DMS114 treated with DMSO at 0.1 percent for 48 hours (cell line): Measurements from ENCODE around the gene VTCN1.
"Not testable (repeated sequence)": the region's sequence is repeated elsewhere in the genome, so short reads cannot be mapped to it uniquely, and the experiment has no call there.

Experiments
- DNase-seq: peaks from one replicate; lab custom pipeline; 2025; ENCODE audit not compliant: unreplicated experiment; lab: John Stamatoyannopoulos, UW

The VTCN1 gene

GRCh38 chr1:117101858-117102257 lies 108.9 kb downstream of the VTCN1 start:
- not testable (repeated sequence) for DNase-seq

GRCh38 chr1:117101334-117101733 lies 109.4 kb downstream of the VTCN1 start:
- no peak for DNase-seq

GRCh38 chr1:117098287-117098890 lies 112.3 kb downstream of the VTCN1 start:
- no peak for DNase-seq

DNA sequence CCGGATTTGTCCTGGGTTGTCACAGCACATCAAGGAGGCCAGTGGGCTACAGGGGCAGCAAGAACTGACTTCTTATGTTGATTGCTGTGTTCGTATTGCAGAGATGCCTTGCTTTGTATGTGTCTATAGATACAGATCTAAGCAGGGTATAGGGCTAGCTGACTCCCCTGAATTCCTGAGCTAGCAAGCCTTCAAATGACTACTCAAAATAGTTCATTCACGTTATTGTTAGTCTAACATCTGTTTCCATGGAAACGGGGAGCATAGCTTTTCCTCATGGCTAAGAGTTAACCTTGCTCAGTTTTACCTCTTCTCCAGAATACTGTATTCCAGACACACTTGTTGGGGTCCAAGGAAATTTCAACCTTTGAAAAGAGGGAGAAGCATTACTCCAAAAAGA lies 113.3 kb downstream of the VTCN1 start:
- DNase-seq, result no peak

DNA sequence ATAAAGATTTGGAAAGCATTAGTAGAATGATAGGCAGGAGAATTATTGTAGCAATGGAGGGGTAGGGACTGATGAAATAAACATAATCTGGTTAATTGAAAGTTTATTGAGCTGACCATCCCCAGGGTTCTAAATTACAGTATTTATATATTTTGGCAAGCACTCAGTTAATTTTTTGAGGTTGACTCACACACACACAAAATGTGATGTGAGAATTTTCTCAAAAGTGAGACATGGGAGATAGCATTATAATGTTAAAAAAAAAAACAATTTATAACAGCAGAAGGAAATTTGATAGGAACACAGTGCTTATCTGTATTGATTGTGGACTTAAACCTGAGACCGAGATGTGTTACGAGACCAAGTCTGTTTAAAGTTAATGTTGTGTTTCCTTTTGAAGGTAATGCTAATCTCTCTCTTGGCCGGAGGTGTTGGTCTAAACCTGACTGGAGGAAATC lies 113.7 kb downstream of the VTCN1 start:
- DNase-seq, result no peak

- DNase-seq, result no peak
These were observed 115.7 kb downstream of the VTCN1 start for GRCh38 chr1:117094841-117095604.

- DNase-seq, result no peak
These were observed 116.7 kb downstream of the VTCN1 start for GRCh38 chr1:117093870-117094621.
